Measurements from ENCODE around the gene HBZ.
"Not testable (repeated sequence)": the region's sequence is repeated elsewhere in the genome, so short reads cannot be mapped to it uniquely, and the experiment has no call there.

Gene HBZ

GRCh38 chr16:138049-138417, 14.4 kb upstream of the HBZ start:
- no peak for DNase-seq (ENCODE audit: low read depth)

- no peak for DNase-seq (ENCODE audit: low read depth)
Measured at GRCh38 chr16:140175-140857, 12.1 kb upstream of the HBZ start.

- DNase-seq (ENCODE audit: low read depth): no peak
Measured at GRCh38 chr16:142405-142967, 10.0 kb upstream of the HBZ start.

GRCh38 chr16:143047-143446, 9.4 kb upstream of the HBZ start:
- no peak for DNase-seq (ENCODE audit: low read depth)

- no peak for DNase-seq (ENCODE audit: low read depth)
Measured at GRCh38 chr16:143456-143855, 9.0 kb upstream of the HBZ start.

- DNase-seq (ENCODE audit: low read depth): no peak
Measured at GRCh38 chr16:144797-145252, 7.6 kb upstream of the HBZ start.

GRCh38 chr16:146646-147045, 5.8 kb upstream of the HBZ start:
- DNase-seq (ENCODE audit: low read depth): no peak

- DNase-seq (ENCODE audit: low read depth): no peak
Measured at GRCh38 chr16:149024-149660, 3.3 kb upstream of the HBZ start.

- DNase-seq (ENCODE audit: low read depth): not testable (repeated sequence)
Measured at GRCh38 chr16:153129-153521, 681 bp downstream of the HBZ start.

- DNase-seq (ENCODE audit: low read depth): not testable (repeated sequence)
Measured at GRCh38 chr16:153550-154216, 1.2 kb downstream of the HBZ start.

GRCh38 chr16:154217-155030, 2.0 kb downstream of the HBZ start:
- DNase-seq (ENCODE audit: low read depth): no peak

GRCh38 chr16:155031-155398, 2.6 kb downstream of the HBZ start:
- no peak for DNase-seq (ENCODE audit: low read depth)

- DNase-seq (ENCODE audit: low read depth): no peak
Measured at GRCh38 chr16:159136-159849, 6.8 kb downstream of the HBZ start.

GRCh38 chr16:160242-160641, 7.8 kb downstream of the HBZ start:
- not testable (repeated sequence) for DNase-seq (ENCODE audit: low read depth)

GRCh38 chr16:160691-161190, 8.3 kb downstream of the HBZ start:
- DNase-seq (ENCODE audit: low read depth): no peak

GRCh38 chr16:162271-162991, 10.0 kb downstream of the HBZ start:
- DNase-seq (ENCODE audit: low read depth): no peak

- not testable (repeated sequence) for DNase-seq (ENCODE audit: low read depth)
Measured at GRCh38 chr16:163139-163538, 10.7 kb downstream of the HBZ start.

- not testable (repeated sequence) for DNase-seq (ENCODE audit: low read depth)
Measured at GRCh38 chr16:163696-164095, 11.3 kb downstream of the HBZ start.

- DNase-seq (ENCODE audit: low read depth): not testable (repeated sequence)
Measured at GRCh38 chr16:164134-164823, 11.8 kb downstream of the HBZ start.
